ENCODE data around the gene TPD52L2. TPM values are rescaled to one million over a fixed set of nuclear protein-coding genes. Genes with fewer than 3 reads are reported as not detected.

TPD52L2 gene
- total and polyA plus RNA-seq, 5 donors: 52.3 to 73.5 (median 63.0) TPM

DNA sequence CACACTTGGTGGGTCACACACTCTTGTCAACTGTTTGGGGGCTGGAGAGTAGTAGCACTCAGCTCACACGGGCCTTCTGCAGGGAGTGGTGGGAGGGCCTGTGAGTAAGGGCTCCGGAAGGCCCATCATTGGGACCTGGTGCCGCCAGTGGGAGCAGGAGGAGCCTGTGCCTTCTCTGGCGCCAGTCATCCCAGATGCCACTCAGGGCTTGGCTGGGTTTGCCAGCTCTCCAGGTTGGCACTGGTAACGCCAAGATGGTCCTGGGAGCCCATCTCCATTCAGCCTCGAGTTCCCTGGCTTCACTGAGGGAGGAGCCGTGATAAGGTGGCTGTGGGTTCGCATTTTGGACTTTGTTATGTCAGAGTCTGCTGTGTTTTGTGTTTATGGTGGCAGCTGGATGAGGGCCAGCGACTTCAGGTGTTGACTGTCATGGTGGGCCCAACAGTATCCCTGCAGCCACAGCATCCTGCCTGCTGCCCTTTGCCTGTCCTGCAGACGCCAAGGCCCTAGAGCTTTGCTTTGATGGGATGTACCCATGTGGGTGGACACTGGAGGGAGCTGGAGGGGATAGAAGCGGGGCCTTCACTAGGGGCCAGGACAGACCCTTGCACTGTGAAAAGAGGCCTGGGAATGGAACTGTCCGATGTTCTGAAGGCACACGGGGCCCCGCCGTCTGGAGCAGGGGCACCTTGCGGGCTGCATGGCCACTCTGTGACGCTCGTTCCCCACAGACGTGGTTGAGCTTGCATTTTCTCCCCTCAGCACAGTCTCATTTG, 16.6 kb downstream of the TPD52L2 start:
- intact Hi-C loops (cut with DNase I): no loop called here
- Histone ChIP-seq H3K27me3 (ENCODE audit: control insufficient read depth, insufficient read depth) (no peaks in the 10 kb centered on the region), H3K27ac (ENCODE audit: low read length) (no peak overlapping the region), H3K9me3 (ENCODE audit: control insufficient read depth, low read length) (no peaks in the 10 kb centered on the region), H3K4me3 (ENCODE audit: low read length) (no peak overlapping the region), H3K4me1 (ENCODE audit: control insufficient read depth, insufficient read depth, low read length) (no peaks in the 10 kb centered on the region)
- WGBS: 90% methylated on average over 19 of the region's 19 CpGs
- peak in 2 of 3 donors; percentile 22 to 44 for DNase-seq
- ATAC-seq: no peak

DNA sequence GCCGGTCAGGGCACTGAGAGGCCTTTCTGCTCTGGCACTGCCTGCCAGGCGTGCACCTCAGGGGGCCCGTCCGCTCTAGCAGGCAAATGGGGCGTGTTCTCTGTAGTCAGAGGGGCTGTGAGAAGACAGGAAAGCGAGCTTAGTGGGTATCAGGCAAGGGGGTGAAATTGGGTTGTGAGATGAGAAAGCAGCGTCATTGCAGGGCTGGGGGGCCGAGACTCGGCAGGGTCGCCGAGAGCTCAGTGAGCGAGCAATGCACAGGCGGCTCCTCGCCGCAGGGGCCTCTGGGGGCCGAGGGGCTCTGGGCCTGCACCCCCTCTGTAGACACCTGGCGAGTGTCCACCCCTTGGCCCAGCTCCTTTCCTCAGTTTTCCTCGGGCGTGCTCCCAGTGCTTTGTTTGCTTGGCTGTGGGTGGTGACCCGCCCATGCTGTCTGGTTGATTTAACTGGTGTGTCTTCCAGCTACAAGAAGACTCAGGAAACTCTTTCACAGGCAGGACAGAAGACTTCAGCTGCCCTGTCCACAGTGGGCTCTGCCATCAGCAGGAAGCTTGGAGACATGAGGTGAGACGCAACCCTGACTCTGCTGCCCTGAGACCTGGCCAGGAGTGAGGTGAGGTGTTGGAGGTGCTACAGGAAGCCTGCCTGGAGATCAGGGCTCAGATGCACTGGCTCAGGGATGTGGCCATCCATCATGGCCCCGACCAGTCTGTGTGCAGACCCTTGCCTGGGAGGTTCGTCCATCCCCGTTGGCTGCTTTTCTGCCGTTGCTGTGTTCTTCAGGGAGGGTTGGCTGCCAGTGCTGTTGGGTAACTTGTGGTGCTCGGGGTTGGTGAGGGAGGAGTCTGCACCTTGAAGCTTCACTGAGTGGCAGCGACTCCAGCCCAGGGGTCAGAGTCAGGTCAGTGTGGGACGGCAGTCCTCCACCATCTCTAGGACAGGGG, 17.5 kb downstream of the TPD52L2 start:
- 86% methylated on average over 28 of the region's 28 CpGs for WGBS
- DNase-seq (peak in 2 of 3 donors; percentile 41 to 42), ATAC-seq (no peak)
- Histone ChIP-seq H3K4me1 (ENCODE audit: control insufficient read depth, insufficient read depth, low read length) (no peaks in the 10 kb centered on the region), H3K9me3 (ENCODE audit: control insufficient read depth, low read length) (no peaks in the 10 kb centered on the region), H3K4me3 (ENCODE audit: low read length) (no peak overlapping the region), H3K27ac (ENCODE audit: low read length) (no peak overlapping the region), H3K27me3 (ENCODE audit: control insufficient read depth, insufficient read depth) (no peaks in the 10 kb centered on the region)
- intact Hi-C loops (cut with DNase I): no loop called here

DNA sequence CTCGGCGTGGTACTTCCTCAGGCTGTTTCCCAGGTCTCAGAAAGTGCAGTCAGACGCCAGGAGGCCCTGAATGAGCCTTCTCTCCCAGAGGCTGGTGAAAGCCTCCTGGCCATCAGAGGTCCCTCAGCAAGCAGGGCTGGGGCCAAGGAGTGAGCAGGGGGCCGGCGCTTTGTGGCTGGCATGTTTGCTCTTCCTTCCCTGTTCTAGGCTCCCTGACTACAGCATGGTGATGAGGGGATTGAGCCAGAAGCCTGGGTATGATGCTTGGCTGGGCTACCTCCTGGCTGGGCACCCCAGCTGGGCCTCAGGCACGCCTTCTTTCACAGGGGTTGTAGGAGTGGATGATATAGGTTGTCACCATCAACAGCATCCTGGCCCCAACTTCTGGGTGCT, 18.1 kb downstream of the TPD52L2 start:
- Histone ChIP-seq H3K4me3 (ENCODE audit: low read length) (no peak overlapping the region), H3K4me1 (ENCODE audit: control insufficient read depth, insufficient read depth, low read length) (no peaks in the 10 kb centered on the region), H3K9me3 (ENCODE audit: control insufficient read depth, low read length) (no peaks in the 10 kb centered on the region), H3K27ac (ENCODE audit: low read length) (no peak overlapping the region), H3K27me3 (ENCODE audit: control insufficient read depth, insufficient read depth) (no peaks in the 10 kb centered on the region)
- DNase-seq (peak in 1 of 3 donors; percentile 6), ATAC-seq (no peak)
- intact Hi-C loops (cut with DNase I): no loop called here
- 88% methylated on average over 6 of the region's 6 CpGs for WGBS

DNA sequence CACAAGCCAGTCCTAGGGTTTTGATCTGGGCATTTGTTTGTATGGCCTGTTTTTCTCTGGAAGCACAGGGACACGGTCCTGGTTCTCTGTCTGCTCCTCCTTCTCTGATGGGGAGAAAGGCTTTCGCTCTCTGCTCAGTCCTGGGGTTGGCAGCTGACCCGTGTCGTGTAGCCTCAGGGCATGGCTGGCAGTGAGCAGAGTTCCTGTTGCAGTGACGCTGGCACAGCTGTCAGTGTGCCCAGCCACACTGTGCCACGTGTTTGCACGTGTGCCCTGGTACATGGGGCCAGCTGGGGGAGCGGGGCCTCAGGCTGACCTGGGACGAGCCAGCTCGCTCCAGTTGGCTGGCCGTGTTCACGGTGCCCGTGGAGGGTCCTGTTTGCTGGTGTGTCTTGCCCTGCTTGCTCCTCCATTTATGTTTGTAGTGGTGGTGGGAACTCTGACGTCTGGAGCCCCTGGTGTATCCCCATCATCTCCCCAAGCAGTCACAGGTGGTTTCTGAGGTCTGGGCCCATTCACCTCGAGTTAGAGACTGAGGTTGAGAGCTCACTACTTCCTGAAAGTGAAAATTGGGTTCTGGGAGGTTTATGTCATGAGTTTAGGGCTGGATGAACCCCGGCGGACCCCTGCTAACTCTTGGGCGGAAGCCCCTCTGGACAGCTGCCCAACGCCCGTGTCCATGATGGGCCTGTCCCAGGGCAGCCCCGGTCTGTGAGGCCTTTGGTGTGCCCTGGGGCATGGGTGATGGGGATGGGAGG, 19.6 kb downstream of the TPD52L2 start:
- peak; percentile 42 to 77 (median 70) for DNase-seq
- no peaks in the 10 kb centered on the region for H3K4me1 ChIP-seq (ENCODE audit: control insufficient read depth, insufficient read depth, low read length)
- whole genome bisulfite sequencing: 77% methylated on average over 21 of the region's 21 CpGs
- H3K27ac ChIP-seq (ENCODE audit: low read length): no peak overlapping the region
- no peak overlapping the region for H3K4me3 ChIP-seq (ENCODE audit: low read length)
- ATAC-seq: peak; percentile 73 to 80
- H3K27me3 ChIP-seq (ENCODE audit: control insufficient read depth, insufficient read depth): no peaks in the 10 kb centered on the region
- intact Hi-C loops (cut with DNase I): no loop called here
- H3K9me3 ChIP-seq (ENCODE audit: control insufficient read depth, low read length): no peaks in the 10 kb centered on the region

DNA sequence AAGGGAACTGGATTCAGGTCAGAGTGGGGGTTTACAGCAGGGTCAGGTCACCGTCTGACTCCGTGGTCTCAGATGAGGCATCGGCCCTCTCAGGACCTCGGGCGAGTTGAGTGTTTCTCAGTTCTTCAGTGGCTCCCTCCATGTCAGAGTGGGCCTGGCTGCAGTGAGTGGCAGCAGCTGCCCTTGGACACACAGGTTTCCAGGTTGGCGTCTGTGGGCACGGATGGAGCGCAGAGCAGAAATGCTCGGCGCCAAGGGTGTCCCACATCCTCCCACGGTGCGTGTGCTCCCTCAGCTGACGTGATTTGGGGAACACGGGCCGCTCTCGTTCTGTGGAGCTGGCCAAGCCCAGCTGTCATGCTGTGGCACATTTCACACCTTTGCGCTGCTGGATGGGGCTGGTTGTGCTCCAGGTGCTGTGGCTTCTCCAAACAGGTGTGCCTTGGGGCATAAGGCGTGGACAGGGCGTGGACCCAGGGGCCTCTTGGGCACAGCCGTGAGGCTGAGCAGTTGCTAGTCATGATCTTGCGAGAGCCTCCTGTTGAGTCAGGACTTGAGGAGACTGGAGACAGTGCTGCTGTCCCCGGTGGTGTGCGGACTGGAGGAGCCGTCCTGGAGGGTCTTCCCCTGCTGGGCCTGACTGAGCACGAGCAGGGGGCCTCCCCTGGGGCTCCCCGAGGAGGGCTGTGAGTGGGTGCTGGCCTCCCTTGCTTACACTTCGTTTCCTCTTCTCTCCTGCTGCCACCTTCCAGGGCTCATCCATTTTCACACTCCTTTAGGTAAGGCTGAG, 20.4 kb downstream of the TPD52L2 start:
- ATAC-seq: no peak

DNA sequence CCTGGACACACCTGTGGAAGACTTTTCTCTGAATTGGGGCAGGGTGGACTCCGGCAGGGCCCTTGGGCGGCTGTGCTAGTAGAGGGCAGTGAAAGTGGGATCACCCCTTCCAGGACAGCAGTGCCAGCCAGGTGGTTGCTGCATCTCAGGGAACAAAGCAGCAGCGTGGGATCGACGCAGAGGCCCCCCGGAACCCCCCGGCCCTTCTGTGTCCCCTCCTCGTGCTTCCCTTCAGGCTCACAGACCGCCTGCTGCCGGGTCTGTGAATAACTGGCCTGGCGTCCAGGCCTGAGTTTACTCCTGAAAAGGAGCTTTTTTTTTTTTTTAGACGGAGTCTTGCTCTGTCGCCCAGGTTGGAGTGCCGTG, 21.0 kb downstream of the TPD52L2 start:
- WGBS: 95% methylated on average over 14 of the region's 14 CpGs
- Histone ChIP-seq H3K9me3 (ENCODE audit: control insufficient read depth, low read length) (no peaks in the 10 kb centered on the region), H3K27me3 (ENCODE audit: control insufficient read depth, insufficient read depth) (no peaks in the 10 kb centered on the region), H3K4me3 (ENCODE audit: low read length) (no peak overlapping the region), H3K27ac (ENCODE audit: low read length) (no peak overlapping the region), H3K4me1 (ENCODE audit: control insufficient read depth, insufficient read depth, low read length) (no peaks in the 10 kb centered on the region)
- DNase-seq (peak in 2 of 3 donors; percentile 21 to 37), ATAC-seq (no peak)
- intact Hi-C loops (cut with DNase I): no loop called here

More for the DNA sequence above, 20.4 kb downstream of the TPD52L2 start:
- WGBS: 86% methylated on average over 27 of the region's 27 CpGs
- Histone ChIP-seq H3K4me3 (ENCODE audit: low read length) (no peak overlapping the region), H3K4me1 (ENCODE audit: control insufficient read depth, insufficient read depth, low read length) (no peaks in the 10 kb centered on the region), H3K9me3 (ENCODE audit: control insufficient read depth, low read length) (no peaks in the 10 kb centered on the region), H3K27ac (ENCODE audit: low read length) (no peak overlapping the region), H3K27me3 (ENCODE audit: control insufficient read depth, insufficient read depth) (no peaks in the 10 kb centered on the region)
- DNase-seq: peak in 2 of 3 donors; percentile 35 to 43
- intact Hi-C loops (cut with DNase I): no loop called here

DNA sequence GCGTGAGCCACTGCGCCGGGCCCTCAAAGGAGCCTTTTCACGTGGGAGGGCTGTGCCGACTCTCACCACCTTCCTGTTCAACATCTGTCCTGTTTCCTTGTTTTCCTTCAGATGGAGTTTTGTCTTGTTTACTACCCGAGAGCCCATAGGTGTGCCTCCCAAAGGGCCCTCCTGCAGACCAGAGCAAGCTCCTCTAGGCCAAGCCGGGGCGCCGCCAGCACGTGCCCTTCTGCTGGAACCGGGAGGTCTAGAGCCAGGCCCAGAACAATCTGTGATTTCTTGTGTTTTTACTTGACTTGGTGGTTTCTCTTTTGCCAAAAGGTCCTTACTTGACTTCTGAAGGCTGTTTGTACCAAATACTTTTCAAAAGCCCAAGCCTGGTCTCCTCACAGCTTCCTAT, 21.9 kb downstream of the TPD52L2 start:
- H3K4me3 ChIP-seq (ENCODE audit: low read length): no peak overlapping the region
- DNase-seq (peak in 2 of 3 donors; percentile 11 to 38), ATAC-seq (no peak)
- H3K9me3 ChIP-seq (ENCODE audit: control insufficient read depth, low read length): no peaks in the 10 kb centered on the region
- H3K27me3 ChIP-seq (ENCODE audit: control insufficient read depth, insufficient read depth): no peaks in the 10 kb centered on the region
- no peak overlapping the region for H3K27ac ChIP-seq (ENCODE audit: low read length)
- intact Hi-C loops (cut with DNase I): no loop called here
- H3K4me1 ChIP-seq (ENCODE audit: control insufficient read depth, insufficient read depth, low read length): no peaks in the 10 kb centered on the region
- WGBS: 88% methylated on average over 11 of the region's 11 CpGs

DNA sequence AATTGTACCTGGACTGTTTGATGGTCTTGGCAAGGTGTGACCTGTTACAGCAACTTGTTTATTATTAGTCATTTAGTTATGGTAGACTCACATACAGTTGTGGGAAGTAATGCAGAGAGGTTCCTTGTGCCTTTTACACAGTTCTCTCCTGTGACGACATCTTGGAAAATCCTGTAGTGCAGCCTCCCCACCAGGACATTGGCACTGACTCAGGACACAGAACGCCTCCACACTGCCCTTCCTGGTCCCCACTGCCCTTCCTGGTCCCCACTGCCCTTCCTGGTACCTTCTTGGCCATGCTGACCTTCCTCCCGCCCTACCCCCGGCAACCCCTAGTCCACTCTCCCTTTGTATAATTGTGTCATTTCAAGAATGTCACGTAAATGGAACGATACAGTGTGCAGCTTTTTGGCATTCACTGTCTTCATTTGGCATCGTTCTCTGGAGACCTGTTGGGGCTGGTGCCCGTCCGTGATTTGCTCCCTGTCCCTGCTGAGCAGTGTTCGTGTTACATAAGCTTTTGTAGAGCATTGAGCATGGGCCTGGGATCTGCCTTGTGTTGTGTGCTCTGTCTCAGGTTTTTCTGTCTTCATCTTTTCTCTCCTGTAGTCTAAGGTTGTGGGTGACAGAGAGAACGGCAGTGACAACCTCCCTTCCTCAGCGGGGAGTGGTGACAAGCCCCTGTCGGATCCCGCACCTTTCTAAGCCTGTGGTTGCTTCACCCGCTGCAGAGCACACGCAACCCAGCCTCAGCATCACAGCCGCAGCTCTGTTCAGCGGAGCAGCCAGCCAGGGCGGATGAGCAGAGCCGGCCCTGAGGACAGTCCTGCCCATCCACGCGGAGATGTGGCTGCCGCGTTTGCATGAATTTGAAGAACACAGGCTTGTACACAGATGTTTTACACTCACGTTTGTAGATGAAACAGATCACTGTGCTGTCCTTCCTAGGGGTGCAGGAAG, 24.5 kb downstream of the TPD52L2 start:
- DNase-seq (peak in 1 of 3 donors; percentile 20), ATAC-seq (no peak)
- Histone ChIP-seq H3K4me1 (ENCODE audit: control insufficient read depth, insufficient read depth, low read length) (peaks cover 1% of the 10 kb centered on the region), H3K27me3 (ENCODE audit: control insufficient read depth, insufficient read depth) (no peaks in the 10 kb centered on the region), H3K9me3 (ENCODE audit: control insufficient read depth, low read length) (no peaks in the 10 kb centered on the region), H3K4me3 (ENCODE audit: low read length) (no peak overlapping the region), H3K27ac (ENCODE audit: low read length) (no peak overlapping the region)
- 85% methylated on average over 25 of the region's 25 CpGs for WGBS
- intact Hi-C loops (cut with DNase I): loop anchor here in 1 of 4 donors (10.0 kb wide), 1 partner anchor 85 kb away; the partner anchor contains the start of gene SAMD10

DNA sequence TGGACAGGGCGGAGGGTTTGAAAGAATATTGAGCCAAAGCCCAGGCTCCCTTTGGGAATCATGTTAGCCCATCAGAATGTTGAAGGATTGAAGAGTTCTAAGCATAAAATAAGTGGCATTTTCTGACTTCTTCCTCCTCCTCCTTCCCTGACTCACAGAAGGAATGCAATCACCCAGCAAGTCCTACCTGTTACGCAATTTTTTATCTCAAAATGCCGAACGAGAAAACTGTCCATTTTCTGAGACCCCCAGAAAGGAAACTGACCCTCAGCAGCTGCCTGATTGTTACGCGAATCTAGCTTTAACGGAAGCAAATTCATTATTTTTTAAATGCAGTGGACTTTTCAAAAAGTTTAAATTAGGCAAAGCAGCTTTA, 25.1 kb downstream of the TPD52L2 start:
- peaks cover 1% of the 10 kb centered on the region for H3K4me1 ChIP-seq (ENCODE audit: control insufficient read depth, insufficient read depth, low read length)
- no peak overlapping the region for H3K4me3 ChIP-seq (ENCODE audit: low read length)
- DNase-seq (no peak), ATAC-seq (no peak)
- intact Hi-C loops (cut with DNase I): loop anchor here in 1 of 4 donors (10.0 kb wide), 1 partner anchor 85 kb away; the partner anchor contains the start of gene SAMD10
- no peaks in the 10 kb centered on the region for H3K27me3 ChIP-seq (ENCODE audit: control insufficient read depth, insufficient read depth)
- H3K9me3 ChIP-seq (ENCODE audit: control insufficient read depth, low read length): no peaks in the 10 kb centered on the region
- H3K27ac ChIP-seq (ENCODE audit: low read length): no peak overlapping the region
- WGBS: 84% methylated on average over 7 of the region's 7 CpGs
